SJCRH30 (cell line): Measurements from ENCODE around the gene GPR156. TPM values are rescaled to one million over a fixed set of nuclear protein-coding genes. Genes with fewer than 3 reads are reported as not detected.

Source experiments
- DNase-seq, 2 experiments: peaks; one replicate each; pipeline ENCODE4 v3.0.0-alpha.2; 2015 to 2020
- H3K27ac ChIP-seq: fragments of 250-450 bp; sonication (Bioruptor Pico); 2 replicates; pipeline ENCODE4 v1.5.1; 2020; ENCODE audit warnings: mild to moderate bottlenecking, moderate library complexity
- H3K27me3 ChIP-seq: fragments of 250-450 bp; sonication (Bioruptor Pico); 2 replicates; pipeline ENCODE4 v1.5.1; 2020; ENCODE audit warnings: mild to moderate bottlenecking, moderate library complexity
- H3K36me3 ChIP-seq: fragments of 250-450 bp; sonication (Bioruptor Pico); 2 replicates; pipeline ENCODE4 v1.5.1; 2020; ENCODE audit warnings: mild to moderate bottlenecking, moderate library complexity
- H3K4me1 ChIP-seq: fragments of 250-450 bp; sonication (Bioruptor Pico); 2 replicates; pipeline ENCODE4 v1.5.1; 2020; ENCODE audit warnings: mild to moderate bottlenecking, moderate library complexity
- H3K4me3 ChIP-seq: fragments of 250-450 bp; sonication (Bioruptor Pico); 2 replicates; pipeline ENCODE4 v1.5.1; 2020; ENCODE audit warnings: mild to moderate bottlenecking, moderate library complexity
- H3K9me3 ChIP-seq: fragments of 250-450 bp; sonication (Bioruptor Pico); replicated peaks from 2 replicates; pipeline ENCODE4 v1.5.1; 2020; ENCODE audit warnings: mild to moderate bottlenecking, moderate library complexity
- total RNA-seq: library from RNA; depleted of rRNA; stranded (reverse); fragments of >200 nt; shearing (Covaris generic); gene quantifications from 2 replicates; pipeline ENCODE4 v1.2.3, GENCODE V29; 2014

The GPR156 gene
- total RNA-seq, 1 experiment from 2014 or later, result 0.91 TPM

DNA sequence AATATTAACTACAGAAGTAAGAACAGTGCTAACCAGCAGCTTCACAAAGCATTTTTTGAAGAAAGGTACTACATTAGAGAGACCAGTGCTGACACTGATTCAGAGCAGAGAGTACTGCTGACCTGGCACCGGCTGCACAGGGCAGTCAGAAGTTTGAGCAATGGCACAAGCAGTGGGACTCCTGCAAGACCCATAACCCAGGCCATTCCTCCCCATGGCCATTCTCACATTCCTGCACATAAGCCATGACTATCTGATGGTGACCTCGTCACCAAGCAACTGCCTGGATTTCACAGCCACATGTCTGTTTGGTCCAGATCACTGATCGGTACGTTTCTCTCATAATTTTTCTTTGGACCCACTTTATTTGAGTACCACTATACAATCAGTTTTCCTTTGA, 88.7 kb downstream of the GPR156 start:
- Histone ChIP-seq H3K9me3 (no peaks in the 10 kb centered on the region), H3K27me3 (no peaks in the 10 kb centered on the region), H3K36me3 (no peaks in the 10 kb centered on the region), H3K4me1 (no peaks in the 10 kb centered on the region; the same call in 1 of the 2 replicates), H3K27ac (no peak overlapping the region), H3K4me3 (no peak overlapping the region)
- DNase-seq, result no peak

DNA sequence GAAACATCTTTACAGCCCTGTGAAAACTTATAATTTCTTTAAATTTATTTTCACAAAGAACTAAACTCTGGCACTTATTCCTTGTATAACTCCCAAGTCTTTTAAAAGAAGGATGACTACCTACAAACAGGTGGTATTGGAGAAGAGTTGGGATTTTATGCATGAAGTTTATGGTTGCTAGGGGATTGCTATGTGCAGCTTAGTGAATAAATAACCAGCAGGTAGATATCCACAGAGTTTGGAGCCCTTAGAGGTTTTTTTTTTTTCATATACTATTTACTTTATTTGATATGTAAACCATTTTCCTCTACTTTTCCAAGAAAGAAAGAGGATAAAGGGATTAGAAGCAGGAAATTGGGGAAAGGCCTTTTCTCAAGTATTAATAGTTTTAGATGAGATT, 91.5 kb downstream of the GPR156 start:
- DNase-seq, result no peak
- Histone ChIP-seq H3K4me1 (no peaks in the 10 kb centered on the region; the same call in 1 of the 2 replicates), H3K4me3 (no peak overlapping the region), H3K9me3 (0 out of 2 replicates have a peak, but pooled peaks cover 2% of the 10 kb centered on the region), H3K36me3 (no peaks in the 10 kb centered on the region), H3K27me3 (no peaks in the 10 kb centered on the region), H3K27ac (no peak overlapping the region)

DNA sequence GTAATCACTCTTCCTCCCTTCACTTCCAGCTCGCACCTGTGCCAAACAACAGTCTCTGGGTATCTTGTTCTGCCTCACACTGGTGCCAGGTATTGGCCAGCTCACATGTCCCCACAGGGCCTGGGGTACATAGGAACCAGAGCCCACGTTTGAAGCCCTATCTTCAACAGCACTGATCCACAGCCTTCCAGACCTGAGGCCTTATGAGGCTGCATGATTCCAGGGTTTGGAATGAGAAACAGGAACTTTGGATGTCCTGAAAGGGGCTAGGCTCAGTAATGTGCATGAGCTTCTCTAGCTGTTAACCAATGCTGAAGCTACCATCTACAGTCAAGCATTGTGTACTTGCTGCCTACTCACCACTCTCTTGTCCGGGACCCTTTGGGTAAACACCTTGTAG, 92.4 kb downstream of the GPR156 start:
- Histone ChIP-seq H3K4me3 (no peak overlapping the region), H3K4me1 (no peaks in the 10 kb centered on the region; the same call in 1 of the 2 replicates), H3K27ac (no peak overlapping the region), H3K27me3 (no peaks in the 10 kb centered on the region), H3K36me3 (no peaks in the 10 kb centered on the region), H3K9me3 (0 out of 2 replicates have a peak, but pooled peaks cover 2% of the 10 kb centered on the region)
- no peak for DNase-seq

DNA sequence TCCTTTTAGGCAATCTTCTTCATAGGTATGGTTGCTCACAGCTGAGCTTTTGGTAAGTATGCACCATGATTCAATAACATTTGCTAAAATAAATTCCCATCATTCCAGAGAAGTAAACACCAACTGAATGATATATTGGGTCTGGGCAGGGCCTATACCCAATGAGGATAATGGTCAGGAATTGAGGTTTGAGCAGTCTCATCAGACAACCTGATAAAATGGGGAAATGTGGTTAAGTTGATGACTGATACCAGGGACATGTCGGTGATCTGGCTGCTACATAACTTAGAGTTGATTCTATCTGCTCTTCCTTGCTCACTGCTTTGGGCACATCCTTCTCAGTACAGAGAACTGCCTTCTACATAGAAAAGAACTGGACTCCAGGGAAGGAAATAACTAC, 92.9 kb downstream of the GPR156 start:
- H3K36me3 ChIP-seq, result no peaks in the 10 kb centered on the region
- no peak overlapping the region for H3K4me3 ChIP-seq
- no peaks in the 10 kb centered on the region for H3K27me3 ChIP-seq
- 0 out of 2 replicates have a peak, but pooled peaks cover 2% of the 10 kb centered on the region for H3K9me3 ChIP-seq
- no peak for DNase-seq
- H3K4me1 ChIP-seq, result no peaks in the 10 kb centered on the region; the same call in 1 of the 2 replicates
- no peak overlapping the region for H3K27ac ChIP-seq

DNA sequence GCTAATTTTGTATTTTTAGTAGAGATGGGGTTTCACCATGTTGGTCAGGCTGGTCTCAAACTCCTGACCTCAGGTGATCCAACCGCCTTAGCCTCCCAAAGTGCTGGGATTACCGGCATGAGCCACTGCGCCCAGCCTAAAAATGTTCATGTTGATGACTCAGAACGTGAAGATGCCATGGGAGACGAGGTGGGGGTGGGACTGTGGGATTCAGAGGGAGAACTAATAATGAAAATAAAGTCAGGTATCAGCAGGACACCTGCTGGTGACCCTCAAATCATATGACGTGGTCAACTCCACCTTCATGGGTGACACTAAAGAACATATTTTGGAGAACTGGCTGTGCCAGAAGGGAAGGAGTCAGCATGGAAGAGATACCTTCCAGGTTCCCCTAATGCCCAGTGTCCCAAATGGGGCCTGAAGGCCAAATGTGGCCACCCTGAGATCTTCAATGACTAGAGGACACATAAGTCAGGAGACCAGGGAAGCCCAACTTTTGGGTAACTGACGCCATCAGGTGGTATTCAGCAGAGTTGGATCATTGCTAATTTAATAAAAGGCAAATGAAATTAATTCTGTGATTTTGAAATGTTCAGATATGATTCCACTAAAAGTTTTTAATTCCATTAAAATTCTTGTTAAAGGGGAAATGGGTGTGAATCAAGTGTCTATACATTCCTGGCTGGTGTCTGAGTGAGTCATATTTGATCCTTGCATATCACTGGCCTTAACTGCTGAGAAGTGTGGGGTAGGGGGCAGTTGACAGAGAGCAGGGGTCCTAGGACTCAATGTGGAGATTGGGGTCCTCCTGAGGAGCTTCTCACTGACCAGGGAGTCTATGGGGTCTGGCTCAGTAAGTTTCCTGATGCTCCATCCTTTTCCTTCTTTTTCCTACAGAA, 102.2 kb downstream of the GPR156 start:
- Histone ChIP-seq H3K36me3 (no peaks in the 10 kb centered on the region), H3K4me3 (no peak overlapping the region), H3K4me1 (peaks cover 4% of the 10 kb centered on the region), H3K9me3 (no peaks in the 10 kb centered on the region), H3K27ac (no peak overlapping the region), H3K27me3 (no peaks in the 10 kb centered on the region)
- peak in 1 of 2 experiments; percentile 27 for DNase-seq

DNA sequence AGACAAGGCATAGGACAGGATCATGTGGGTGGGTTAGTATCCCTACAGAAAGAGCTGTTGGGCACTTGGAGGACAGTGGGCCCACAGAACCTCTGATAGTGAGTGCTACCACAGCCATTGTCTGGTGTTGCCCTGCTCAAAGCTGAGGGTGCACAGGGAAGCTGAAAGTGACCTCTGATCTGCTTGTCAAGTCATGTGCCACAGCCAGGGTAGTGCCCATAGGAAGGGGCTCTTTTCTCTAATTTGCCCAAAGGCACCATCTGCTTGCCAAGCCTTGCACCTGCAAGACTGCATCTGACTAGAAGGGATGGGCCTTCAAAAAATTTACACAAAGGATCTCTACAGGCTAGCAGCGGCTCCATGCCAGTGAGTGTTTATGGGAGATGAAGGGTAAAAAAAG, 103.4 kb downstream of the GPR156 start:
- no peak for DNase-seq
- Histone ChIP-seq H3K4me3 (no peak overlapping the region), H3K4me1 (peaks cover 10% of the 10 kb centered on the region), H3K36me3 (no peaks in the 10 kb centered on the region), H3K9me3 (no peaks in the 10 kb centered on the region), H3K27ac (no peak overlapping the region), H3K27me3 (no peaks in the 10 kb centered on the region)

DNA sequence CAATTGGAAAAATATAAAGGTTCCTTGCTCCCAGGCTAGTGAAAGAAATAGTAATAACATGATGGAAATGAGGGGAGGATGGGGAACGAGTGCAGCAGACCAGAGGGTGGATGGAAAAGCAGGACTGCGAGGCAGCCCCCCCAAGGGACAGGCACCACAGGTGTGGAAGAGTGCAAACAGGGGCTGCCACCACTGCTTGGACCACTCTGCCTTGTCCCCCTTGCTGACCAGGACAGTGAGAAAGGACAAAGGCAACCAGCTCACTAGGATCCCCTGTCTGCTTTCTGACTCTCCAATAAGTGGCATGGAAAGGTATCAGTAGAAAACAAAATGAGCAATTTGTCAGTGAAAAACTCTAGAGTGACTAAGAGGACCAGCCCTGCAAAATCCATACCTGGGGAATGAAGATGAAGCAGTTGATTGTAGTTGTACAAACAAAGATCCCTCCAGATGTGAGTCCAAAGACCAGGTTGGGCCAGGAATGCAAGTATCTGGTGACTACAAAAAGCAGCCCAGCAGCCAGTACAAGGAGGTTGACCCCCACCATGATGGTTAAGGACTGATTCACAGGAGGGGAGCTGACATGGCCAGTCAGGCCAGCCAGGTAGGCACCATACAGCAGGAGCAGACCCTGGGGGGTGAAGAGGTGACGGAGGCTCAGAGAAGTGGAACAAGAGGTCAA, 104.2 kb downstream of the GPR156 start:
- Histone ChIP-seq H3K27ac (no peak overlapping the region), H3K36me3 (no peaks in the 10 kb centered on the region), H3K27me3 (no peaks in the 10 kb centered on the region), H3K4me3 (no peak overlapping the region), H3K9me3 (no peaks in the 10 kb centered on the region), H3K4me1 (peaks cover 11% of the 10 kb centered on the region)
- no peak for DNase-seq

DNA sequence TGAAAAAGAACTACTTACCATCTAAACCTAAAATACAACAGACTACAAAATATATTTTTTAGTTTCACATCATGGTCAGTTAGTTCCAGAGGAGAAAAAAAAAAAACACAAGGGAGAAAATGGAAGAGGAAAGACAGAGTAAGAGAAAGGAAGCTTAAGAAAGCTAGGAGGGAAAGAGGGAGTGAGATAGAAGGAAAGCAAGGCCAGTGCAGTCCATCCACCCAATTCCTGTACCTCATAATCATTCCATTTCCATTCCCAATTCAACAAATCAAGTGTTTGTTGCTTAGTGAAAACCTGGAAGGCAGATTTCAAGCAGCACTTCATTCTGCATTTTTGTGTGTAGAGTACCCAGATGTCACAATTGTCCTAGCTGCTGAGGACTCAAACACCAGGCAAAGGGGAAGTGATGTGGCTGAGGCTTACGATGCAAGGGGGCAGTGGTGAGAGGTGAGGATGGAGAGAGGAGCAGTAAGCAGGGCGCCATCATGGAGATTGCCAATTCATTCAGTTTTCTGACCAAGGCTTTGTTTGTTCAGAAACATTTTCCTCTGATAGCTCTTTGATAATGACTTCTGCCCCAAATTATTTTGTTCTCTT, 107.2 kb downstream of the GPR156 start:
- peak; percentile 60 to 70 for DNase-seq
- H3K4me3 ChIP-seq, result peak overlapping the region; percentile 50

DNA sequence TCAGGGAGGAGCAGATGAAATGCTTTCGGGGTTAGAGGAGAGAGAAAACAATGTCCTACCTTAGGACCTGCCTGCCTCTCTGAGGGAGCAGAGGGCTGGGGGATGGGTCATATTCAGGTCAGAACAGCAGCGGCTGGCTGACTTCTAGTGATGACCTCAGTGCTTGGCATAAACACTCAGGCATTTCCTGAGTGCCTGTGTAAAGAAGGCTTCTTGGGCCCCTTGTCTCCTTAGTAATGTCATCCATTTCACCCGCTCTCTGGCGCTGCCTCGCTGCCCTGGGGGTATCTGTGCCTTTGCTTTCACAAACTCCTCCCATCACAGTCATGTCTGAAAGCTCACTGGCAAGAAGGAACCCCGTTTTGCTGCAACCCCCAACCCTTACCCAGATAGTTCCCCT, 107.9 kb downstream of the GPR156 start:
- H3K27me3 ChIP-seq, result no peaks in the 10 kb centered on the region
- H3K9me3 ChIP-seq, result no peaks in the 10 kb centered on the region
- peak overlapping the region; percentile 50 for H3K4me3 ChIP-seq
- peaks cover 11% of the 10 kb centered on the region for H3K4me1 ChIP-seq
- DNase-seq, result peak; percentile 84 to 86
- peak overlapping the region; percentile 75 for H3K27ac ChIP-seq
- H3K36me3 ChIP-seq, result no peaks in the 10 kb centered on the region

More for the DNA sequence above, 107.2 kb downstream of the GPR156 start:
- Histone ChIP-seq H3K4me1 (peaks cover 11% of the 10 kb centered on the region), H3K36me3 (no peaks in the 10 kb centered on the region), H3K9me3 (no peaks in the 10 kb centered on the region), H3K27ac (peak overlapping the region; percentile 75), H3K27me3 (no peaks in the 10 kb centered on the region)

DNA sequence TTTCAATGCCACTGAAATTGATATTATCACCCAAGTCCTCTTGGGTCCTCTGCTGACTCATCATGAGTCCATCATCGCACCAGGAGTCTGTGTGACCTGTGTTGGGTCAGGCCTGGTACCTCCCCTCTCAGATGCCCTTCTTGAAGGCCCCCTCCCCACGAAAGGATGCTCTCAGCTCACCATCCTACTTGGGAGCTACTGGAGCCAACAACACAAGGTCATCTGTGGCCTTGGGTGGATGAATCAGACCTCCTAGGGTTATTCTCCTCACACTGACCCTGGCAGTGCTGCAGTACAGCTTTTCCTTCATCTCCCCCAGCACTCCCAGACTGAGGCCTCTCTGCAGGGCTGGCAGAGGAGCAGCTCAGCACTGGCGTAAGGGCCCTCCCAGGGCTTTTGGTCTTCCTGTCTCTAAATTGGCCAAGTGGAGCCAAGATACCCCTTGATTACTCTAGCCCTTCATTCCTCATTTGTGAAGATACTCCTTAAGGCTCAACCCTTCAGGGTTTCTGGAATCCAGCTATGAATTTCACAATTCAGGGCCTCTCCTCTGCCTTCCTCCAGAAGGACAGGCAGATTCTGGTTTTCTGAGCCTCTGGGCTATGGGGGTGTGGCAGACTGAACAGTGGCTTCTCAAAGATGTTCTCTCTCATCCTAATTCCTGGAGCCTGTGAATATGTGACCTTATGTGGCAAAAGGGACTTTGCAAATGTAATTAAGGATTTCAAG, 110.0 kb downstream of the GPR156 start:
- H3K4me3 ChIP-seq, result no peak overlapping the region
- no peaks in the 10 kb centered on the region for H3K27me3 ChIP-seq
- H3K4me1 ChIP-seq, result peaks cover 11% of the 10 kb centered on the region
- H3K27ac ChIP-seq, result no peak overlapping the region
- no peaks in the 10 kb centered on the region for H3K36me3 ChIP-seq
- DNase-seq, result no peak
- H3K9me3 ChIP-seq, result no peaks in the 10 kb centered on the region

DNA sequence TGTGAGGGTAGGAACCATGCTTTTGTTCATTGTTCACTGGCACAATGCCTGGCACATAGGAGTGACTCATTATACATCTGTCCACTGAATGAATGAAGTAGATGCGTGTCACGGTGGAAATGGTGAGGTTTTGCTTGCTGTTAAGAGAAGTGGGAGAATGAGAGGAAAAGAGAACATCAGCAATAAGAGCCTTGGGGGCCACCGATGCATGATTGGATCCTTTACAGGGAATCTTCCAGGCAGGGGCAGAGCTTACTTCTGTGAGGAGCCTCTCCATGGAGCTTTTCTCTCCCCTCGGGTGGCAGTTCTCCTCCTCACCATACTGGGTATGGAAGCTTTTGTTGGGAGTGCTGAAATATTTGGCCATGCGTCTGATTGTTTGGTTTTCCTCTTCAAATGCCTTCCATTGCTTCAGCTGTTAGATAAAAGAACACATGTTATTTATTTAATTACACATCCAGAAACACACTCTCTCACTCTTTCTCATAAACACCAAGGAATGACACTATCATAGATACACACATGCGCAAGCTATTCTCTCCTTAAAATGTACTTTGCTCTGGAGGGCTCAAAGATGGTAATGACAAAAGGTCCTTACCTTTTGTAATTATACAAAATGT, 111.9 kb downstream of the GPR156 start:
- no peak for DNase-seq
- H3K36me3 ChIP-seq, result no peaks in the 10 kb centered on the region
- no peak overlapping the region for H3K4me3 ChIP-seq
- peaks cover 10% of the 10 kb centered on the region for H3K4me1 ChIP-seq
- no peaks in the 10 kb centered on the region for H3K9me3 ChIP-seq
- H3K27ac ChIP-seq, result no peak overlapping the region
- no peaks in the 10 kb centered on the region for H3K27me3 ChIP-seq

DNA sequence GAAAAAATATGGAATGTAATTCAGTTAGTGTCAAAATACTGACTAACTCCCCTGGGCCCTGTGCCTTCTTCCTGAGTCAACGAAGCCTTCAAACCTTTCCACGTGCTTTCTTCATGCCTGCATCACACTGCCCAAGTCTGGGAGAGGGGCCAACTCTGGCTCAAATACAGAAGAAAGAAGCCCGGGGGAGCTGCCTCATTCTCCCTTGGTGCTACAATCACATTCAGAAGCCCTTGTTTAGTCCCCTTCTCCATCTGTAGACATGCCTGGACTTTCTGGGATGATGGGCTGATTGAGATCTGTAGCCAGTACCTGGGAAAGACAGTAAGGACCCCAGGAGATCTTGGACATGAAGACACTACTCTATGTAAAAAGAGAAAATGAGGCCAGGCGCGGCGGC, 113.0 kb downstream of the GPR156 start:
- Histone ChIP-seq H3K27me3 (no peaks in the 10 kb centered on the region), H3K27ac (no peak overlapping the region), H3K36me3 (no peaks in the 10 kb centered on the region), H3K4me3 (no peak overlapping the region), H3K9me3 (no peaks in the 10 kb centered on the region), H3K4me1 (peaks cover 5% of the 10 kb centered on the region)
- no peak for DNase-seq

DNA sequence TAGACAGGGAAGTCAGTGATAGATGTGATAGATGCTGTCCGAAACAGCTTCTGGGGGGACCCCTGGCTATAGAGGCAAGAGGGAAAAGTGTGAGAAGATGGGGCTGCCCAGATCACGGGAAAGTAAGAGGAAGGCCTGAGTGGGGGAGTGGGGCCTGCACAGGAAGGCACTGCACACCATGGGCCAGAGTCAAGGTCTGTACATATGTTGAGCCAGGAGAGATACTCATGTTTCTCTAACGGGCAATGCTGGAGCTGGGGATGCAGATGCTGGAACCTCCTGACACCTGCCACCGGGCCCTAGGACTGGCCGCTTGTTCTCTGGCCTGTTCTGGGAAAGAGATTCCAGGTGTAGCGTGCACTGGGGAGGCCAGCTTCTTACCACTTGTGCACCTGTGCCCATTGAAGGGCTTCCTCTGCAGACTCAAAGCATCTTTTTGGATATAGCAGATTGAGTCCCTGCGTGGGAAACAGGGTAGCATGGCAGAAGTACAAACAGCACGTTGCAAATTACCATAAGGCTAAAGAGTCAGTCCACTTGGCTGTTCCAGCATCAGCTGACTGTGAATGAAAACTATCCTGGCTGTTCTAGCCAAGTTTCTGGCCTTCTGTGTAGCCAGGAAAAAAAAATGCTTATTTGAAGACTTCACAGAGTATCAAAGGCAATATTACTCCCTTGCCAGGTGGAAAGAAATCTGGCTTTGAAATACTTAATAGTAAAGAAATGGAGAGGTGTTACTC, 113.7 kb downstream of the GPR156 start:
- Histone ChIP-seq H3K9me3 (no peaks in the 10 kb centered on the region), H3K27me3 (no peaks in the 10 kb centered on the region), H3K27ac (no peak overlapping the region), H3K4me1 (no peaks in the 10 kb centered on the region), H3K4me3 (no peak overlapping the region), H3K36me3 (no peaks in the 10 kb centered on the region)
- DNase-seq, result no peak
